HG02973 (cell line): ENCODE results near the gene MIA2.

Source experiments
- ATAC-seq: cut with Tn5 transposase; IDR thresholded peaks from one replicate; pipeline ENCODE4 v1.9.1; 2021; ENCODE audit warnings: moderate library complexity; ENCODE audit not compliant: unreplicated experiment

The MIA2 gene

GRCh38 chr14:39432179-39432618, 198.5 kb downstream of the MIA2 start, which contains the start of gene FBXO33:
TSS of gene FBXO33 (minus strand) at chr14:39432433. CDS start at chr14:39432162, 271 bp downstream.
- ATAC-seq = peak; percentile 79

GRCh38 chr14:39432619-39433451, 199.1 kb downstream of the MIA2 start:
- peak; percentile 56 for ATAC-seq

- no peak for ATAC-seq
These were observed 199.7 kb downstream of the MIA2 start for GRCh38 chr14:39433452-39433813.

GRCh38 chr14:39434401-39434800, 200.7 kb downstream of the MIA2 start:
- no peak for ATAC-seq

- ATAC-seq = no peak
These were observed 201.5 kb downstream of the MIA2 start for GRCh38 chr14:39435241-39435640.
